ENCODE data around the gene KCNF1. TPM values are rescaled to one million over a fixed set of nuclear protein-coding genes. Genes with fewer than 3 reads are reported as not detected.

The KCNF1 gene
- total and polyA plus RNA-seq, 2 of the 8 experiments (the other 6 are each of a cell fraction or from before 2014, with no cell fraction given), result 0.48 to 1.5 TPM

GRCh38 chr2:10934308-10934978 lies 22.7 kb downstream of the KCNF1 start:
- Histone ChIP-seq H2BK120ac (replicated peaks; ENCODE audit: low read depth, low read length) (no peak overlapping the region), H3K18ac (ENCODE audit: extremely low read depth, low read length) (peak overlapping the region; percentile 38; the same call in 1 of the 2 replicates), H3K9me3 (ENCODE audit: insufficient read depth in 2 of 2, low read depth in 1 of 2, low read length in 1 of 2) (peaks cover 7 to 11% of the 10 kb centered on the region in 2 experiments; a peak in 3 of 4 replicates), H4K20me1 (replicated peaks in 1 of 2; ENCODE audit: control insufficient read depth in 1 of 2, insufficient read depth in 2 of 2, low read length in 2 of 2) (no peaks in the 10 kb centered on the region), H3K4me3 (ENCODE audit: extremely low read depth in 1 of 4, insufficient read depth in 2 of 4, low read depth in 3 of 4, low read length in 4 of 4) (no peak overlapping the region), H3K27me3 (replicated peaks in 1 of 4; ENCODE audit: control insufficient read depth in 3 of 4, extremely low read depth in 1 of 4, insufficient read depth in 3 of 4, low read length in 3 of 4) (no peaks in the 10 kb centered on the region), H3K23me2 (ENCODE audit: low read depth, low read length) (no peaks in the 10 kb centered on the region), H3K79me1 (ENCODE audit: low read depth, low read length) (no peaks in the 10 kb centered on the region), H4K91ac (replicated peaks; ENCODE audit: insufficient read length, low read length) (peak overlapping the region; percentile 46), H2BK5ac (ENCODE audit: low read depth, low read length) (peak overlapping the region; percentile 78; the same call in 1 of the 2 replicates), H2BK12ac (ENCODE audit: low read depth, low read length) (peak overlapping the region; percentile 52; the same call in 1 of the 2 replicates), H4K5ac (ENCODE audit: insufficient read length, low read depth, low read length) (no peak overlapping the region), H3K4me2 (ENCODE audit: insufficient read depth in 1 of 2, low read depth in 2 of 2, low read length in 2 of 2) (no peak overlapping the region), H3K23ac (ENCODE audit: insufficient read length) (no peak overlapping the region), H2AK5ac (ENCODE audit: low read depth, low read length) (no peak overlapping the region), H2BK15ac (ENCODE audit: low read length) (0 out of 2 replicates have a peak overlapping the region, but pooled peaks have one; percentile 72), H2AFZ (ENCODE audit: low read length) (no peak overlapping the region), H3K56ac (replicated peaks; ENCODE audit: insufficient read length, low read depth, low read length) (no peak overlapping the region), H3K9ac (replicated peaks in 1 of 4; ENCODE audit: extremely low read depth in 1 of 4, low read depth in 3 of 4, low read length in 3 of 4) (0 out of 7 replicates have a peak overlapping the region, but pooled peaks of 1 of the 4 experiments have one; percentile 12), H3K4ac (replicated peaks; ENCODE audit: insufficient read length, low read depth, low read length) (no peak overlapping the region), H3K36me3 (ENCODE audit: control insufficient read depth in 2 of 4, insufficient read depth in 4 of 4, low read length in 3 of 4) (no peaks in the 10 kb centered on the region), H3K14ac (ENCODE audit: insufficient read length) (no peak overlapping the region), H4K8ac (ENCODE audit: extremely low read depth, insufficient read depth, low read length) (no peak overlapping the region), H2BK20ac (ENCODE audit: low read length) (peak overlapping the region; percentile 82; the same call in 1 of the 2 replicates), H3K79me2 (ENCODE audit: control insufficient read depth in 1 of 2, insufficient read depth in 2 of 2, low read length in 2 of 2) (no peaks in the 10 kb centered on the region), H3K4me1 (replicated peaks in 1 of 4; ENCODE audit: control insufficient read depth in 3 of 4, insufficient read depth in 4 of 4, low read length in 3 of 4) (peaks cover 4 to 16% (median 12%) of the 10 kb centered on the region in 4 experiments), H3K27ac (ENCODE audit: low read depth, low read length) (no peak overlapping the region)
- DNase-seq (ENCODE audit: low read depth in 1 of 2, low spot score in 2 of 2) (no peak), FAIRE-seq (no peak)
- CTCF ChIA-PET (ENCODE audit: partially characterized antibody), result interaction anchor here (0.7 to 11.9 kb wide), 7 partner anchors 9 to 189 kb away, joined by 3 to 125 read pairs (median 4); partner anchors contain the start of gene KCNF1
- POLR2A ChIA-PET (ENCODE audit: partially characterized antibody), result no interaction called here
- WGBS, 2 experiments (ENCODE audit: extremely low coverage in 1 of 2, insufficient coverage in 1 of 2, insufficient read length in 1 of 2, insufficient replicate concordance in 2 of 2, low coverage in 1 of 2, low lambda C conversion rate in 2 of 2, missing lambda C conversion rate in 1 of 2), result 67% methylated on average over 5 of the region's 7 CpGs; no CpG with 5 or more reads in 1 of the 2 experiments
